HEK293 (cell line): Measurements from ENCODE around the gene NEAT1.

Experiments used
- CTCF ChIP-seq: fragments of 450-650 bp; formaldehyde crosslinking; IDR thresholded peaks from 2 replicates; pipeline ENCODE4 v1.5.1; 2016; ENCODE audit warnings: missing biosample characterization, missing genetic modification characterization
- GLI4 ChIP-seq: fragments of 450-650 bp; formaldehyde crosslinking; IDR thresholded peaks from 2 replicates; pipeline ENCODE4 v1.5.1; 2016; ENCODE audit warnings: missing biosample characterization, missing genetic modification characterization
- SALL2 ChIP-seq: fragments of 450-650 bp; formaldehyde crosslinking; IDR thresholded peaks from 2 replicates; pipeline ENCODE4 v1.5.0; 2017; ENCODE audit warnings: missing biosample characterization, mild to moderate bottlenecking, missing genetic modification characterization, borderline replicate concordance
- ZNF157 ChIP-seq: fragments of 450-650 bp; formaldehyde crosslinking; IDR thresholded peaks from 2 replicates; pipeline ENCODE4 v1.5.1; 2016; ENCODE audit warnings: missing biosample characterization, missing genetic modification characterization
- ZNF18 ChIP-seq: fragments of 450-650 bp; formaldehyde crosslinking; IDR thresholded peaks from 2 replicates; pipeline ENCODE4 v1.5.1; 2016; ENCODE audit warnings: missing biosample characterization, missing genetic modification characterization
- ZNF274 ChIP-seq, 2 experiments: fragments of 200-500 bp in 1 of 2; fragments of 450-650 bp in 1 of 2; sonication (Bioruptor generic) in 1 of 2; formaldehyde crosslinking in 1 of 2; IDR thresholded peaks; 2 replicates each; pipeline versions ENCODE4 v1.5.1 to v1.6.1; 2014 to 2016; ENCODE audit warnings: borderline replicate concordance in 1 of 2, inconsistent platforms in 1 of 2, low read length in 1 of 2, missing biosample characterization in 1 of 2, missing genetic modification characterization in 1 of 2
- ZNF311 ChIP-seq: fragments of 450-650 bp; formaldehyde crosslinking; IDR thresholded peaks from 2 replicates; pipeline ENCODE4 v1.5.1; 2017; ENCODE audit warnings: missing biosample characterization, missing genetic modification characterization, borderline replicate concordance
- ZNF37A ChIP-seq: fragments of 450-650 bp; IDR thresholded peaks from 2 replicates; pipeline ENCODE4 v1.5.1; 2018; ENCODE audit warnings: missing biosample characterization, missing genetic modification characterization
- ZNF391 ChIP-seq: fragments of 450-650 bp; formaldehyde crosslinking; IDR thresholded peaks from 2 replicates; pipeline ENCODE4 v1.5.1; 2016; ENCODE audit warnings: low read depth, missing biosample characterization, missing genetic modification characterization, borderline replicate concordance

- TF ChIP-seq CTCF (no peak), ZNF37A (no peak), GLI4 (tag by site-specific recombination) (no peak), ZNF391 (tag by site-specific recombination) (no peak), SALL2 (no peak), ZNF311 (tag by site-specific recombination) (no peak), ZNF274 (IDR thresholded peaks at IDR 0.05; ENCODE audit: low read length) (no peak), ZNF274 (tag by site-specific recombination; IDR thresholded peaks at IDR 0.05; ENCODE audit: borderline replicate concordance) (no peak), ZNF157 (tag by site-specific recombination) (no peak), ZNF18 (no peak)
Observed at GRCh38 chr11:65401073-65401802, 21.4 kb upstream of the NEAT1 start.
